A204.1 (cell line): ENCODE measurements around the gene ADSL.
"Not testable (repeated sequence)": the region's sequence is repeated elsewhere in the genome, so short reads cannot be mapped to it uniquely, and the experiment has no call there.

Source experiments
- FAIRE-seq: peaks from 2 replicates; lab custom pipeline; 2012; peaks lifted over from hg19 to GRCh38; lab: Jason Lieb, UNC

Gene ADSL

DNA sequence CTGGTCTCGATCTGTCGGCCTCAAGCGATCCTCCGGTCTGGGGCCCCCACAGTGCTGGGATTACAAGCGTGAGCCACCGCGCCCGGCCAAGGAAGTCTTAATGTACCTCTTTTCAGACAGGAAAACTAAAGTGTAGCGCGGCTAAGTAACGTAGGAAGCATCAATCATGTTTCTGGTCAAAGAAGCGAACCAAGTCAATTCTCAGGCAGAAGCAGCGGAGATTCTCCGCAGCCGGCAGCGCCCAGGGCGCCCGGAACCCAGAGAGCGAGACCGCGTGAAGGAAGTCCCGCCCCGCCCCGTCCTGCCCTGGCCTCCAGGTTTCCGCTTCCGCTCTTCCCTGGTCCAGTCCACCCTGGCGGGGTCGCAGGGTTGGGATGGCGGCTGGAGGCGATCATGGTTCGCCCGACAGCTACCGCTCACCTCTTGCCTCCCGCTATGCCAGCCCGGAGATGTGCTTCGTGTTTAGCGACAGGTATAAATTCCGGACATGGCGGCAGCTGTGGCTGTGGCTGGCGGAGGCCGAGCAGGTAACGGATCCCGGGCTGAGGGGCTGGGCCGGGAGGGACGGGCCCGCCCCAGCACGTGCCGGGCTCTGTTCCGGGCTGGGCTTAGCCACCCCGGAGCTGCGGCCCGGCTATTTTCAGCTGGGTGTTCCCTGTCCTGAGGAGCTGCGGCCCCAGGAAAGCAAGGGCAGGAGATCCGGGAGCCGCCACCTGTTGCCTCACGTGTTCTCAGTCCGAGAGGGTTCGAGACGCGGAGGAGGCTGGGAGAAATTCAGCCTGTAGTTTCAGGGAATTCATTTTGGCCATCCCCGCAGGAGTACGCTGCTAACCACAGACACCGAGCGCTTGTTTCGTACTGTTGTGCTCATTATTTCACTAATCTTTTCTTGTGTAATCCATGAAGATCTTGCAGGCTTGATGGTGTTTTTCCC lies at the start of gene ADSL:
Gene ADSL, plus strand, starts transcription at position 316 of the 934 bp plus-strand sequence. Its CDS starts 59 bp downstream, at position 375.
- no peak for FAIRE-seq

DNA sequence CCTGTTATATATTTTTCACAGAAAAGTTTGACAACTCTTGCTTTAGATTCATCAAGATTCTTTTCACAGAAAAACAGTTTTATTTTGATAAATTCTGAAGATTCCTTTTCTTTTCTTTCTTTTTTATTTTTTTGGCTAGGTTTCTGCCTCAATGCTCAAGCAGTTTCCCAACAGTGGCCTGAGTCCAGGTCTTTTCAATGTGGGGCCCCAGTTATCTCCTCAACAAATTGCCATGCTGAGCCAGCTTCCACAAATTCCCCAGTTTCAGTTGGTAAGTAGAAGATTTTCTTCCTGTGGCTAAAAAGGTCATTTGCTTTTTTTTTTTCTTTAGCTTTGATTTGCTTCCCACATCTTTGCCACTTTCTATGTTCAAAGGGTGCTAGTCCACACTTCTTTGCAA lies 46.0 kb upstream of the ADSL start:
- no peak for FAIRE-seq

DNA sequence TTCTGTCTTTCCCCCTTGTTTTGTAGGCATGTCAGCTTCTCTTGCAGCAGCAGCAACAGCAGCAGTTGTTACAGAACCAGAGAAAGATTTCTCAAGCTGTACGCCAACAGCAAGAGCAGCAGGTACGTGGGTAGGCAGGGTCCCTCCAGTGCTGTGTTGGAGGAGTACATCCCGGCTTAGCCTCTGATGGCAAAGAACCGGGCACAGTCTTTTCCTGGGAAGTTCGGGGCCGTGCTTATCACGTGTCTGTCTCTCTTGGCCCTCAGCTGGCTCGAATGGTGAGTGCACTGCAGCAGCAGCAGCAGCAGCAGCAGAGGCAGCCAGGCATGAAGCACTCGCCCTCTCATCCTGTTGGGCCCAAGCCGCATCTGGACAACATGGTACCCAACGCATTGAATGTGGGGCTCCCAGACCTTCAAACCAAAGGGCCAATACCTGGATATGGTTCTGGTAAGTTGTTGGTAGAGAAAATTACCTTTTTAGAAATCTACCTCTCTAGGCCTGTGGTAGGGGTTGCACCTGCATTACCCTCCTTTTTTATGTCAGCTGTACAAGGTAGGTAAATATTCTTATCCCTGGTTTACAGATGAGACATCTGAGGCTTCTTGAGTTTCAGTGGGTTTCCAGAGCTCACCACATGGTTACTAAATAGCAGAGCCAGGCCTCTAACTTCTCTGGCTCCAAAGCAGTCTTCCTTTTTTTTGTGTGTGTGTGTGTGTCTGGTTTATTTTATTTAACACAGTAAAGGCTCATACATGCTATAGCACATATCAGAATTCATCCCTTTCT lies 45.2 kb upstream of the ADSL start:
- no peak for FAIRE-seq

DNA sequence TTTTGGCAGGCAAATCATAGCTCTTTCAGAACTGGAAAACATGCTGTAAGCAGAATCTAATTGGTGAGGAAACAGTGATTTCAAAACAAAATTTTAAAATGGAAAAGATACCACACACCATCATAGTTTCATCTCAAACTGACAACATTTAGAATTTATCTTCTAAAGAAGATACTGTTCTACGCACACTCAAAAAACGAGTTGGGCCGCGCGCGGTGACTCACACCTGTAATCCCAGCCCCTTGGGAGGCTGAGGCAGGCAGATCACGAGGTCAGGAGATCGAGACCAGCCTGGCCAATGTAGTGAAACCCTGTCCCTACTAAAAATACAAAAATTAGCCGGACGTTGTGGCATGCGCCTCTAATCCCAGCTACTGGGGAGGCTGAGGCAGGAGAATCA lies 44.2 kb upstream of the ADSL start:
- FAIRE-seq = no peak

DNA sequence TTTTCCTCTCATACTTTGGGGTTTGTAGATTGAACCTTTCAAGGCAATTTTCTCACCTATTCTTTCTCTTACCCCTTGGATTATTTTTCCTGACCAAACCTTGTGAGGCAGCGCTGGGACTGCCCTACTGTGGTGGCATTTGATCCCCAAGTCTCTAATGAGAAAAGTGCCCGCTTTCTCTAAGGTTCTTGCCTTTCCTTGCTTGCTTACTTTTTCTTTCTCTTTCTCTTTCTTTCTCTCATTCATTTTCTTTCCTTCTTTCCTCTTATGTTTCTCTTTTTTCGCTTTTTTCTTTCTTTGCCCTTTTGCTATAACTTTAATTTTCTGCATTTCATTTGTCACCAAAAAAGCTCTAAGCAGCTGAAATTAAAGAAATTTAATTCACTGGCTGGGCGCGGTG lies 40.7 kb upstream of the ADSL start:
- no peak for FAIRE-seq

DNA sequence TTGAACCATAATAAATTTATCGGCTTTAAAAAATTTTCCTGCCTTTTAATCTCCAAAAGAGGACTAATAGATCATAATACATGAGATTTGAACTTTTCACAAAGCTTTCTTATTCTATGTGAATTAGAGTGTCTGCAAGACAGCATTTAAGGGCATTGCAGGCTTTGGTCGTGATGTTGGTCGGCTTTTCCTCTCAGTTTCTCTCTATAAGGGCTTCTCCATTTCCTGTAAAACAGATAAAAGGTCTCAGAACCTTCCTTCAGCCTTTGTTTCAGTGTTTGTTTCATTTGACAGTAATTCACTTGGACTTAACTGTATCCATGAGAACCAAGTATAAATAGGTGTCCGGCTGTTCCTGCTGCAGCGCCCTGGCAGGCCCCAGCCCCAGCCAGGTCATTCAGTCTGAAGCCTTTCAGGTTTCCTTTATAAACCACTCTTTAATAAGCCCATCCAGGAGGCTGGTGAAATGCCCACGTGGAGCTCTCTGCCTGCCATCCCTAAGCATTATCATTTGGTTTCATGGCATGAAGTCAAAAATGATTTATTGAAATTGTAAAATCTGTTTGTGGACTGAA lies 37.2 kb upstream of the ADSL start:
- FAIRE-seq = no peak

DNA sequence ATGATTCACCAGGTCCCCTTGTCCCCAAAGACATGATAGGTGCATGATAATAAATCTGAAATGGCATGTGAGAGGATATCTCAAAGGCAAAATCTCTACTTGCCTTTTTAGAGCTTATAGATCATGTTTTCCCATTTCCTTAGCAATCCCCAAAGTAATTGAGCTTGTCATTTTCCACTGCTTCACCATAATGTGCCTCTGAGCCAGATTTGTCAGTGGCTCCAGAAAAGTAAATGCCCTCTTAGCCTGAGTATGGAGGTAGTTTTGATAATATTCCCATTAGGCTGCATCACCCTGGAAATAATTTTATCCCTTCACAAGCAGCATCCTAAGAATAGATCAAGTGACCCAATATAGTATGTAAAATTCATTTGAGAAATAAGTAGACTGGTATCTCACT lies 36.7 kb upstream of the ADSL start:
- FAIRE-seq = no peak

DNA sequence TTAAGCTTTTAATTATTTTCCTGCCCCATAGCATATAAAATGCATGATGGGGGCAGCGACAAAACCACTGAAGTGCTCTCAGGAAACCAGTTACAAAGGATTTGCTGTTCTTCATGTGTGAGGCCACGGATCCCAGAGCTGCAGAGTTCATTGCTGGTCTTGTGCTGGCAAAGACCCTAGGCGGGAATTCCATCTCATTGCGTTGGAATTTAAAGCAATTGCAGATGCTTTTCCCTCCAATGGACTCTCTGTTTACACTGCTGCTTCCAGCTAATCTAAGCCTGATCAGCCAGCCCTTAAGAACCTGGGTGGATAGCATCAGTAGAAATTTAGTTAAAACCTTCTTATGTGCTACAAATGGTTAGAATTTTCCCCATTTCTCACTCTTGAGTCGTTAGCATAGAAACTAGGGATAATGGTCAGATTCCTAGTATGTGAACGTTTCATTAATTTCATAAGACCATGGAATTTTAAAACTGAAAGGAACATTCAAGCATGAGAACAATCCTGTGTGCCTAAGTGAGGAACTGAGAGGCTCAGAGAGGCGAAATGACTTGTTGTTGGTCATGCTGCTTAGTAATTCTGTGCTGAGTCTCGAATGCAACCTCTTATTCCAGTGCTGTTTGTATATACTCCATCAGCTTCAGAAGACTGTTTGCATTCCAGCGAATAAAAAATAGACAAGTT lies 36.1 kb upstream of the ADSL start:
- FAIRE-seq = no peak

DNA sequence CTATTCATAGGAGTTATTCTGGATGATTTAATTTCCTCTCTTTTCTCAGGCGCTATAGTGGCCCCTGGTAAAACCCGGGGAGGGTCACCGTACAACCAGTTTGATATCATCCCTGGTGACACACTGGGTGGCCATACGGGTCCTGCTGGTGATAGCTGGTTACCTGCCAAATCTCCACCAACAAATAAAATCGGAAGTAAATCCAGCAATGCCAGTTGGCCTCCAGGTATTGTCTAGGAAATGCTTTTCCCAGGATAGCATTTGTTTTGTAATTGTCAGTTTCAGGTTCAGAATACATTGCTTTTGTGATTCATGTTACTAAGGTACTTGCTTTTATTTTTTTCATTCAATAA lies 35.6 kb upstream of the ADSL start:
- no peak for FAIRE-seq

DNA sequence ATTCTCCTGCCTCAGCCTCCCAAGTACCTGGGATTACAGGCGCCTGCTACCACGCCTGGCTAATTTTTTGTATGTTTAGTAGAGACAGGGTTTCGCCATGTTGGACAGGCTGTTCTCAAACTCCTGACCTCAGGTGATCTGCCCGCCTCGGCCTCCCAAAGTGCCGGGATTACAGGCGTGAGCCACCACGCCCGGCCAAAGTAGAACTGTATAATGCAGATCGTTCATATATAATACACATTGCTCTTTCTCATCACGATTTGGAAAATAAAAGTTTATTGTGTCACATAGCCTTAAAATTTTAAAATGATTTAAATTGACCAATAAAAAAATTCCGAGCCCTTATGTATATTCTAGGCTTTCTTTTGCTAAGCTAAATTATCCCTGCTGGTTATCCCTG lies 34.7 kb upstream of the ADSL start:
- FAIRE-seq = not testable (repeated sequence)

DNA sequence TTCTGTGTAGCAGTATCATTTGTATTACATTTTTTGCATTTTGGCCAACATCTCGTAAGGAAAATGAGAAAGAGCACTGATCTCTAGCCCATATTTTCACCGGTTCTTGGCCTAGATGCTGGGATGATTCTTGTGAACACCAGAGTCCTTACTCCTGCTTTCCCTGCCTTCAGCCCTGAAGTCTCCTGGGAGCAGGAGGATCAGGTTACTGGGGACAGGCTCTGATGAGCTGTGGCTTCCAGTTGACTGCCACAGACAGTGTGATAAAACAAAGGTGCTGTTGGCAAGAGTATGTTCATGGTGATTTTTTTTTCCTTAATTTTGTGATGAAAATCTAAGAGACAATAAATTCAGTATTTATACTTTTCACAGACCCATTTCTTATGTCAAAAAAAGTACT lies 34.2 kb upstream of the ADSL start:
- FAIRE-seq = no peak

DNA sequence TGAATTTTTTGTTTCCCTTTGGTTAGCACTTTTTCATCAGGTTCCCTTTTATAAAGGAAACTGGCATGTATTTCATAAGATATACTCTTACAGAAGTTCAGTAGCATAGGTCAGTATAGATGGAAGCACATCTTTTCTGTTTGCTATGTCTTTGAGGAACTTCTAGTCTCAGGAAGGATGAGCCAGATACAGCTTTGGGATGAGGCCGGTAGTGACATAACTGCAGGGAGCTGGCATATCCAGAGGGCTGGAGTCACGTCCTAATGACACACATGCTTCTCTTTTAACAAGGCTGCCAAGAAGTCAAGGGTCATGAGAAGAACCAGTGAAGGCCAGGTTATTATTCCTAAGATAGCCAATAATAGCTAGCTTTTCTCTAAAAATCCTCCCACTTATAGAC lies 33.3 kb upstream of the ADSL start:
- FAIRE-seq = no peak

DNA sequence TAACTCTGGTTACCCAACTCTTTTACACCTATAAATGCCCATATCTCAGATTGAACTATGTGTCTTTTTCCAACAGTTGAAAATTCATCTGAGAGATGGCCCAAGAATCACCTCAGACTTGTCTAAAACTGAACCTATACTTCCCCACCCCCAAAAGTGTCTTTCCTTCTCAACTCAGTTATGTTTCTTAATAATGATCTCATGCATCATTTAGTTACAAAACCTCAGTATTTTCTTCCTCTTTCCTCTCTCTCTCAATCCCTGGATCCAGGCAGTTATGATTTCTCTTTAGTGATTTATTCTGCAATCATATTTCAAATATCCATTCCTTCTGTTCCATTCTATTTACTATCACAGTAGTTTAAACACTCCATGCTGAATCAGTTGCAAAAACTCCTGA lies 32.3 kb upstream of the ADSL start:
- FAIRE-seq = no peak

DNA sequence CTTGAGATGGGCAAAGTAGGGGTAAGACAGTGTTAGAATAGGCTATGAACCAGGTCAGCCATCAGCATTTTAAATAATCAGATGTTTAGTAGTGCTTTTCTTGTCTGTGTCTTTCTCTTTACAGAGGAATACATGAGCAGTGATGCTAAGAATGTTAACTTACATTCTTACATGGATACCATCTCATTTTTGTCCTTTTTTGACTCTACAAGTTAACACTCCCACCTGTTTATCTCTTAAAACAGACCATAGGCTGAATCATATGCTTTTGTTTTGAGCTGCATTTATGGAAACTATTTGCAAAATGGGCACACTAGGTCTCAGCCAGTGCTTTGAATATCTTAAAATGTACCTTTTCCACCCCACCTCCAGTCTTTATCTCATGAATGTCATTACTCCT lies 25.6 kb upstream of the ADSL start:
- FAIRE-seq = no peak

DNA sequence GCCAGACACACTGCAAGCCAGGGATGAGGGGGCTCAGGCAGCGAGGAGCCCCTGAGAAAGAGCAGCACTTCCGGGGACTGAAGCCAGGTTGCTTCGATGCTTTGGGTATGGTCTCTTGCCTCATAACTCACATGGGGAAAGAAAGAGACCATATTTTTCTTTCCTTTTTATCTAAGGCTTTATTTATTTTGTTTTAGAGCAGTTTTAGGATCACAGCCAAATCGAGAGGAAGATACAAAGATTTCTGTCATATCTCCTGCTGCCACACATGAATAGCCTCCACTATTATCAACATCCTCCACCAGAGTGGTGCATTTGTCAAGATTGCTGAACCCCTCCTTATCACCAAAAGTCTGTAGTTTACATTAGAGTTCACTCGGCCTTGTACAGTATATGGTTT lies 24.3 kb upstream of the ADSL start:
- FAIRE-seq = no peak

DNA sequence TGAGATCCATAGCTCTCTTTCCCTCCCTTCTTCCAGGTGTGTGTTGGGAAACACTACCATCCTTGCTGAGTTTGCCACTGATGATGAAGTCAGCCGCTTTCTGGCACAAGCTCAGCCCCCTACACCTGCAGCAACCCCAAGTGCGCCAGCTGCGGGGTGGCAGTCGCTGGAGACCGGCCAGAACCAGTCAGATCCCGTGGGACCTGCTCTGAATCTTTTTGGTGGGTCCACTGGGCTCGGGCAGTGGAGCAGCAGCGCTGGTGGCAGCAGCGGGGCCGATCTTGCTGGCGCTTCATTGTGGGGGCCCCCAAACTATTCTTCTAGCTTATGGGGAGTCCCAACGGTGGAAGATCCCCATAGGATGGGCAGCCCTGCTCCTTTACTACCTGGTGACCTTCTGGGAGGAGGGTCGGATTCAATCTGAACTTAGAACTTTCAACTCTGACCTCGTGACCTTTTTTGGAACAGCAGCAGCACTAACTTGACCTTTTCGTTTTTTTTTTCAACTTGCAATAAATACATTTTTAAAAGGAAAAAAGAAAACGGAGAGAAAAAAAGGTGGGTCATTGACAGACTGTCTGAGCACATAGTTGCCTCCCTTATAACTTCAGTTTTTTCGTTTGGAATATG lies 23.4 kb upstream of the ADSL start:
- FAIRE-seq = no peak

DNA sequence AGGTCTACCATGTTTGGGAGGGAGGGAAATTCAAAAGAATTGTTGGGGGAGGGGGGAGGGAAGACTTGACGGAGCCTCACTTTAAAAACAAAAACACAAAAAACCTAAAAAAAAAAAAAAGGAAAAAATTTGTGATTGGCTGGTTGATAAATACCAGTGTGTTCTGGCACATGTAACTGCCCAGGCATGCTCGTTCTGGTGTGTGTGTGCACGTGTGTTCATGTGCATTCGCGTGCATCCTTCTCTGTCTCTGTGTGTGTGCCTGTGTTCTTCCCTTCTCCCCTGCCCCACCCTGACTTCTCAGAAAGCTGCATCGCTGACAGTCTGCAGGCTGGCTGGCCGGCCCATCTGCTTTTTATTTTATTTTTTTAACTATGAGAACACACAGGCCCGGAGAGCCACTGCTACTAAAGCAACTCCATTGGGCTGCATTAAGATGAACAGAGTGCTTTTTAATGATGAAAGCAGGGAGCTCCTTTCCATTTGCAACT lies 22.6 kb upstream of the ADSL start:
- FAIRE-seq = no peak

DNA sequence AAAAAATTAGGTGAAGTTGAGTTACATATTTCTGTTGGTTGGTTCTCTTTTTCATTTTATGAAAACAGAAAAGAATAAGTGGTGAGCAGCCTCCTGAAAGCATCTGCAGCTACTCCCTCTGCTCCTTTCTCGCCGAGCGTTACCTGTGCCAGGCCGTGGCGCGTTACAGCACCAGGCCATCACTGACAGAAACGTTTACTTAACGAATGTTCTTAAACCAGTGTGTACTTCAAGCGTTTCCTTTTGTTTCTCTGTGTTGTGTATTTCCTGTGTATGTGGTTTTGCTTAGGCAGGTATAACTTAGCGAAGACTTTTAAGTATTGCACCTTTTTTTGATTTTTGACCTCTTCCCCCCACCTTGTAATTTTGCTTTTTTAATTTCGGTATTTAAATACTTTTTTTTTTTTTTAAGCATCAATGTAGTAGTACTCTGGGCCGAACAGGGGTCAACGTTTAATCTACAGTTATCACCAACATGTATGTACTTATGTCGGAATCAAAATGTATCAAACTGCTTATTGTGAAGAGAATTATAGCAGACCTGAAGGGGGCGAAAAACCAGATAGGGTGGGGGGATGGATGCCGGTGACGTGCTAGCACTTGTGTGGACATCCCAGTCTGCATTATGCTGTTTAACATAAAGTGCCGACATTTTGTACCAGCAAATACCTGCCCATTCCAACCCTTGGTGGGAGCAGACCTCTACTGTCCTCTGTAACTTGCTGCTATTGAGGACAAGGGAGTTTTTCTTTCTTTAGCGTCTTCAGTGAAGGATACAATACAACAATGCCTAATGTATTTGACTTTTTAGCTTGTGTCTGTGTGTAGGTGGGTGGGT lies 21.6 kb upstream of the ADSL start:
- no peak for FAIRE-seq

DNA sequence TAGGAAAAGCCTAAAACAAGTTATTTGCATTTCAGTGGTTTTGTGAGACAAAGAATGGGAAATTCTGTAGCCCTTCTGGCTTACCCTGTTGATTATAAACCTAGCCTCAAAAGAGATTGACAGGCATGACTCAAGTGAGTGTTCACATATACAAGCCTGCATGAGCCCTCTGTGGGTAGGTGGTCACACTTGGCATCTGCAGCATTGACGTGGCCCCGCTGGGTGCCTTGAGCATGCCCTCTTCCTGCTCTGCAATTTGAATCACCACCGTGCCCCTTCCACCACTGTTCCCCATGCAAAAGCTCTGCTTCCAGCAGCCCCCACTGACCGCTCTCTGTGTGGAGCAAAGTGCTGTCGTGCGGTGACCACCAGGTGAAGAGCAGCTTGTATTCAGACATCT lies 21.0 kb upstream of the ADSL start:
- FAIRE-seq = no peak

DNA sequence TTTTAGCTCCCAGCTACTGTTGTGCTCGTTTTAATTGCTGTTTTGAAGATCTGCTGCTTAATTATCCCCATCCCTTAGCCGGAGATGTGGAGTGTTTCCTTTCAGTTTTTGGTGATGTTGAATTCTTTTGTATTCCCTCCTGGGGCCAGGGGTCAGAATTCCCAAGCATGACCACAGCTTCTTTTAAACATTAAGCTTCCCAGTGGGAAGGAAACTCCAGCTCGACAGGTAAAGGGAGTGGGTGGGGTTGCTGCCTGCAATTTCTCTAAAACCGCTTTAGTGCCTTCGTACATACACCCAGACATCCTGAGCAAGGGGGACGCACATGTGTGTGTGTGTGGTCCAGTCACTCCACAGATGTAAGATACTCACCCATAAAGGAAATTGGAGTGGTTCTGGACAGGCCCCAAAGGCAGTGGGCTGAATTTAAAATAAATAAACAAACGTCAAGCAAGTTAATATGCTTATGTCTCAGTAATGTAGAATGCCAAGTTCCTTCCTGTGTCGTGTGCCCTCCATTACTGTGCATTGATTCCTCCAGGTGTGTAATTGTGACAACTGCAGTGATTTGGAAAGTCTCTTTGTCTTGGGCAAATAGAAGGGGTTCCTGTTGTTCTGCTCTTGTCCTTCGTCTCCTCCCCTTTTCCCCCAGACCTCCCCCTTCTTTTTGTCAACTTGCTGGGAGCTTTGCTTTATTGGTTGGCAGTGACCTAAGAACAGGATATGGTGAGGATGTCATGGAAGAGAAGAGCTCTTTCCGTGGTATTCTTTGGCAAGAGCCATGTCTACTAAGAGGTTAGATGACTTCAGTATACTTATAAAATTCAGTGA lies 19.2 kb upstream of the ADSL start:
- no peak for FAIRE-seq
